Osteoblast (primary cell): ENCODE data around the gene DRC7. TPM values are rescaled to one million over a fixed set of nuclear protein-coding genes. Genes with fewer than 3 reads are reported as not detected.
"Not testable (repeated sequence)": the region's sequence is repeated elsewhere in the genome, so short reads cannot be mapped to it uniquely, and the experiment has no call there.

Experiments
- DNase-seq: peaks from one replicate; pipeline ENCODE4 v3.0.0; 2011; ENCODE audit warnings: low spot score, mixed read lengths; ENCODE audit not compliant: insufficient read length; ENCODE audit errors: missing footprints
- H2AFZ ChIP-seq: 2 replicates; pipeline ENCODE4 v1.6.0; 2011; ENCODE audit warnings: mild to moderate bottlenecking, low read length
- H3K27ac ChIP-seq: 2 replicates; pipeline ENCODE4 v1.5.1; 2011; ENCODE audit warnings: mild to moderate bottlenecking, low read depth, low read length, moderate library complexity
- H3K27me3 ChIP-seq: 2 replicates; pipeline ENCODE4 v1.6.0; 2012; ENCODE audit warnings: mild to moderate bottlenecking, control low read depth, inconsistent platforms, low read length, moderate library complexity; ENCODE audit not compliant: insufficient read depth
- H3K36me3 ChIP-seq: 2 replicates; pipeline ENCODE4 v1.5.1; 2011; ENCODE audit warnings: mild to moderate bottlenecking, low read length, control low read depth, moderate library complexity; ENCODE audit not compliant: insufficient read depth
- H3K4me1 ChIP-seq: 2 replicates; pipeline ENCODE4 v1.5.1; 2011; ENCODE audit warnings: mild to moderate bottlenecking, low read length, control low read depth, moderate library complexity; ENCODE audit not compliant: insufficient read depth
- H3K4me2 ChIP-seq: 2 replicates; pipeline ENCODE4 v1.6.0; 2011; ENCODE audit warnings: mild to moderate bottlenecking, low read length; ENCODE audit not compliant: insufficient read depth
- H3K4me3 ChIP-seq: fragments of 200-600 bp; sonication (generic); 3 replicates; pipeline ENCODE4 v1.5.1; 2012; ENCODE audit warnings: mild to moderate bottlenecking, low read length, inconsistent platforms; ENCODE audit not compliant: insufficient read depth
- H3K79me2 ChIP-seq: 2 replicates; pipeline ENCODE4 v1.6.0; 2012; ENCODE audit warnings: mild to moderate bottlenecking, low read length, control low read depth, inconsistent platforms; ENCODE audit not compliant: insufficient read depth
- H3K9me3 ChIP-seq: 2 replicates; pipeline ENCODE4 v1.5.1; 2011; ENCODE audit warnings: low read depth, low read length, control low read depth
- H4K20me1 ChIP-seq: 2 replicates; pipeline ENCODE4 v1.6.0; 2012; ENCODE audit warnings: mild to moderate bottlenecking, low read length, control low read depth; ENCODE audit not compliant: insufficient read depth
- total RNA-seq: library from RNA; depleted of rRNA; stranded (reverse); fragments of >200 nt; gene quantifications from 2 replicates; pipeline ENCODE4 v1.2.3, GENCODE V29; 2012
- TF ChIP-seq, protein P1 (sequence below): IDR thresholded peaks from 2 replicates; pipeline ENCODE4 v1.5.1; 2011; ENCODE audit warnings: mild to moderate bottlenecking, low read depth, low read length, moderate library complexity; ENCODE audit errors: extremely low read depth

The DRC7 gene
- total RNA-seq, 1 donor = not detected

DNA sequence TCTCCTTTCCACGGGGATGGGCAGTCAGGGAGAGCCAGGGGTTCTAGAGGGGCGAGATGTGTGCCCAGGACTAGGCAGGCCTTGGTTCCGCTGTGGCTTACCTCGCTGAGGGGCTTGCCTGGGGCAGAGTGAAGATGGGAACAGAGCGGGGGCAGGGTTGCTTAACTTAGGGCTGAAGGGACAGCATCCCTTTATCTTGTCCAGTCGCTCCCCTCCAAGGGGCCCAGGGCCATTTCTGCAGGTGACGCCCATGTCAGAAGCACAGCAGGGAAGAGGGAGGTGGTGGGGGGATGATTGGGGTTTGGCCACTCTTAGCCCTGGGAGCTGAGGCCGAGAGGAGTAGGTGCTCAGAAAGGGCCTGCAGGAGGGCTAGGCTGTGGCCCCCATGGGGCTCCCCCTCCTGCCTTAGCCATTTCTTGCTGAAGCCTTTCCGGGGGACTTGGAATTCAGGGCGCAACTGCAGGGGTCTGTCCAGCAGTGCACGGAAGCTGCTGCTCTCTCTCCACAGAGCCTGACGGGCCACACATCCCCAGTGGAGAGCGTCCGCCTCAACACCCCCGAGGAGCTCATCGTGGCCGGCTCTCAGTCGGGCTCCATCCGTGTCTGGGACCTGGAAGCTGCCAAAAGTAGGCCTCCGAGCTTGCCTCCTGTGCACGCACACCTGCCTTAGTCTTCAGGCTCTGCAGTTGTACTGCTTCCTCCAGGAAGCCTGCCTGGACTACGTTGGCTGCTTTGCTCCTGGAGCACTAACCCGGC lies 49.5 kb downstream of the DRC7 start:
- Histone ChIP-seq H3K9me3 (no peaks in the 10 kb centered on the region), H3K36me3 (peaks cover 6% of the 10 kb centered on the region), H3K4me3 (no peak overlapping the region), H4K20me1 (no peaks in the 10 kb centered on the region), H2AFZ (no peak overlapping the region), H3K27me3 (no peaks in the 10 kb centered on the region), H3K4me2 (no peak overlapping the region), H3K4me1 (no peaks in the 10 kb centered on the region), H3K27ac (no peak overlapping the region), H3K79me2 (peaks cover under 1% of the 10 kb centered on the region)
- TF ChIP-seq, protein P1, sequence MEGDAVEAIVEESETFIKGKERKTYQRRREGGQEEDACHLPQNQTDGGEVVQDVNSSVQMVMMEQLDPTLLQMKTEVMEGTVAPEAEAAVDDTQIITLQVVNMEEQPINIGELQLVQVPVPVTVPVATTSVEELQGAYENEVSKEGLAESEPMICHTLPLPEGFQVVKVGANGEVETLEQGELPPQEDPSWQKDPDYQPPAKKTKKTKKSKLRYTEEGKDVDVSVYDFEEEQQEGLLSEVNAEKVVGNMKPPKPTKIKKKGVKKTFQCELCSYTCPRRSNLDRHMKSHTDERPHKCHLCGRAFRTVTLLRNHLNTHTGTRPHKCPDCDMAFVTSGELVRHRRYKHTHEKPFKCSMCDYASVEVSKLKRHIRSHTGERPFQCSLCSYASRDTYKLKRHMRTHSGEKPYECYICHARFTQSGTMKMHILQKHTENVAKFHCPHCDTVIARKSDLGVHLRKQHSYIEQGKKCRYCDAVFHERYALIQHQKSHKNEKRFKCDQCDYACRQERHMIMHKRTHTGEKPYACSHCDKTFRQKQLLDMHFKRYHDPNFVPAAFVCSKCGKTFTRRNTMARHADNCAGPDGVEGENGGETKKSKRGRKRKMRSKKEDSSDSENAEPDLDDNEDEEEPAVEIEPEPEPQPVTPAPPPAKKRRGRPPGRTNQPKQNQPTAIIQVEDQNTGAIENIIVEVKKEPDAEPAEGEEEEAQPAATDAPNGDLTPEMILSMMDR = no peak
- DNase-seq = peak; percentile 73

DNA sequence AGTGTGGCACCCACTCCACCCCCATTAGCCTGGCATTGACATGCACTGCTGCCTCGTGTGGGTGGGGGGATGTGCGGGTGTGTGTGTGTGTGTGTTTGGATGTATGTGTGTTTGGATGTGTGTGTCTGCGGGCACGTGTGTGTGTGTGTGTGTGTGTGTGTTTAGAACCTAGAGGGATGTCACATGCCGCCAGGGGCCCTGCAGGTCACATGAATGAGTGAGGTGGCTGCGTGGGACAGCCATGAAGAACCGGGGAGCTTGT lies 50.0 kb downstream of the DRC7 start:
- Histone ChIP-seq H3K9me3 (no peaks in the 10 kb centered on the region), H3K79me2 (no peaks in the 10 kb centered on the region), H4K20me1 (no peaks in the 10 kb centered on the region), H3K36me3 (peaks cover 6% of the 10 kb centered on the region), H3K4me1 (no peaks in the 10 kb centered on the region), H3K27me3 (no peaks in the 10 kb centered on the region), H2AFZ (no peak overlapping the region), H3K4me2 (no peak overlapping the region), H3K27ac (no peak overlapping the region), H3K4me3 (no peak overlapping the region)
- TF ChIP-seq, protein P1 = no peak
- DNase-seq = no peak

DNA sequence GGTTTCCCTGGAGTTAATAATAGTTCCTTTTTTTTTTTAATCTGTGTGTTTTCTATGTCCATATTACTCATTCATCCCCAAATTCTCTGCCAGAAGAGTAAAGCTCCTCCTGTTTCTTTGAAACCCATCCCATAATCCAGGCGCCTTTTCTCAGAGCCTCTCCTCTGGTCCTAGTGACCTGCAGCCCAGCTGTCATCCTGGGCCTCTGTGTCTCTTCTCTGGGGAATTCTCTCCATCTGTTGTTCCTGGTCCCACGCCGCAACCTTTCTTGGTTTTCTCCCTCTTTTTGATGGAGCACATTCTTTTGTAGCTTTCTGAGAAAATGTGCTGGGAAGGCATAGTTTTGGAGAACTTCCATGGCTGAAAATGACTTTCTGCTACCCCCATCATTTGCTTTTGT lies 51.2 kb downstream of the DRC7 start:
- Histone ChIP-seq H3K4me3 (no peak overlapping the region), H3K36me3 (peaks cover 6% of the 10 kb centered on the region), H3K4me1 (no peaks in the 10 kb centered on the region), H2AFZ (no peak overlapping the region), H3K79me2 (no peaks in the 10 kb centered on the region), H4K20me1 (no peaks in the 10 kb centered on the region), H3K27me3 (no peaks in the 10 kb centered on the region), H3K9me3 (no peaks in the 10 kb centered on the region), H3K27ac (no peak overlapping the region), H3K4me2 (no peak overlapping the region)
- peak; percentile 49 for DNase-seq
- TF ChIP-seq, protein P1 = no peak

DNA sequence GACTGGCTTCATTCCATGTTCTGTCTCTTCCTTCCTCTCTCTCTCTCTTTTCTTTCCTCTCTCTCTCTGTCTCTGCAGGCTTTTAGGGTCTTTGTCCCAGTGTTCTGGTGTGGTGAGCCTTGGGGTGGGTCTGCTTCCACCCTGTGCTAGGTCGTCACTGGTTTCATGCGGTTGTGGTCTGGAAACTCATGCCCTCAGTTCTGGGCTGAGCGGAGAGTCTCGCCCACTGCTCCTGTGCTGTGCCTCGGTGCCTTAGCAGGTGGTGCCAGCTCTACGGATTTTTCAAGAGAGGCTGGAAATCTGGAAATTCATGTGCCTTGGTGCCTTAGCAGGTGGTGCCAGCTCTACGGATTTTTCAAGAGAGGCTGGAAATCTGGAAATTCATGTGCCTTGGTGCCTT lies 51.7 kb downstream of the DRC7 start:
- H3K4me1 ChIP-seq, H3K27me3 ChIP-seq, H2AFZ ChIP-seq, H3K79me2 ChIP-seq, H3K27ac ChIP-seq, H4K20me1 ChIP-seq, H3K9me3 ChIP-seq, H3K36me3 ChIP-seq, H3K4me3 ChIP-seq, H3K4me2 ChIP-seq: not testable (repeated sequence)
- DNase-seq = peak; percentile 50
